Measurements from ENCODE around the gene GNPNAT1.
"Not testable (repeated sequence)": the region's sequence is repeated elsewhere in the genome, so short reads cannot be mapped to it uniquely, and the experiment has no call there.

Gene GNPNAT1

GRCh38 chr14:52776816-52777215 lies 14.6 kb downstream of the GNPNAT1 start:
- Histone ChIP-seq H2AFZ (ENCODE audit: low read length) (no peak overlapping the region), H4K20me1 (ENCODE audit: insufficient read depth, low read length) (no peaks in the 10 kb centered on the region), H3K4me3 (ENCODE audit: low read depth, low read length, poor library complexity, severe bottlenecking) (no peak overlapping the region), H3K4me2 (ENCODE audit: low read length) (no peak overlapping the region), H3F3A (ENCODE audit: insufficient read depth, low read length) (no peaks in the 10 kb centered on the region; the same call in 1 of the 2 replicates), H3K79me2 (ENCODE audit: insufficient read depth, low read length) (no peaks in the 10 kb centered on the region), H3K36me3 (ENCODE audit: insufficient read depth, low read length) (peaks cover 60% of the 10 kb centered on the region; the same call in 1 of the 2 replicates), H3K27ac (ENCODE audit: low read depth, low read length, poor library complexity, severe bottlenecking) (no peak overlapping the region), H3K4me1 (ENCODE audit: insufficient read depth, low read length, severe bottlenecking) (no peaks in the 10 kb centered on the region), H3K9me3 (ENCODE audit: low read length) (no peaks in the 10 kb centered on the region), H3K27me3 (ENCODE audit: insufficient read depth, low read length) (no peaks in the 10 kb centered on the region), H3K9ac (ENCODE audit: low read length) (no peak overlapping the region), H3K9me2 (ENCODE audit: low read depth, low read length) (no peaks in the 10 kb centered on the region)
- TF ChIP-seq EZH2 (IDR thresholded peaks at IDR 0.05; ENCODE audit: borderline replicate concordance, low read length) (no peak), CTCF (IDR thresholded peaks at IDR 0.05; ENCODE audit: low read length) (no peak; the same call in 1 of the 2 replicates)

- H3K36me3 ChIP-seq (ENCODE audit: insufficient read depth, low read length): peaks cover 53% of the 10 kb centered on the region
- H3K79me2 ChIP-seq (ENCODE audit: insufficient read depth, low read length): no peaks in the 10 kb centered on the region
- no peaks in the 10 kb centered on the region for H3K9me2 ChIP-seq (ENCODE audit: low read depth, low read length)
- no peak overlapping the region for H3K4me2 ChIP-seq (ENCODE audit: low read length)
- no peaks in the 10 kb centered on the region for H3K4me1 ChIP-seq (ENCODE audit: insufficient read depth, low read length, severe bottlenecking)
- no peak overlapping the region for H3K4me3 ChIP-seq (ENCODE audit: low read depth, low read length, poor library complexity, severe bottlenecking)
- H3K9ac ChIP-seq (ENCODE audit: low read length): no peak overlapping the region
- peaks cover 6% of the 10 kb centered on the region; the same call in 1 of the 2 replicates for H3F3A ChIP-seq (ENCODE audit: insufficient read depth, low read length)
- TF ChIP-seq EZH2 (IDR thresholded peaks at IDR 0.05; ENCODE audit: borderline replicate concordance, low read length) (no peak), CTCF (IDR thresholded peaks at IDR 0.05; ENCODE audit: low read length) (no peak)
- no peaks in the 10 kb centered on the region for H3K9me3 ChIP-seq (ENCODE audit: low read length)
- H3K27ac ChIP-seq (ENCODE audit: low read depth, low read length, poor library complexity, severe bottlenecking): no peak overlapping the region
- H2AFZ ChIP-seq (ENCODE audit: low read length): no peak overlapping the region
- no peaks in the 10 kb centered on the region for H3K27me3 ChIP-seq (ENCODE audit: insufficient read depth, low read length)
- no peaks in the 10 kb centered on the region for H4K20me1 ChIP-seq (ENCODE audit: insufficient read depth, low read length)
Observed at GRCh38 chr14:52769887-52770286, 21.5 kb downstream of the GNPNAT1 start.

- H3K27ac ChIP-seq (ENCODE audit: low read depth, low read length, poor library complexity, severe bottlenecking): no peak overlapping the region
Observed at GRCh38 chr14:52767058-52767833, 24.2 kb downstream of the GNPNAT1 start.

GRCh38 chr14:52762923-52763322 lies 28.5 kb downstream of the GNPNAT1 start:
- H2AFZ ChIP-seq (ENCODE audit: low read length); H3K27ac ChIP-seq (ENCODE audit: low read depth, low read length, poor library complexity, severe bottlenecking); H3K4me1 ChIP-seq (ENCODE audit: insufficient read depth, low read length, severe bottlenecking); H3K4me3 ChIP-seq (ENCODE audit: low read depth, low read length, poor library complexity, severe bottlenecking); H3K27me3 ChIP-seq (ENCODE audit: insufficient read depth, low read length); H3F3A ChIP-seq (ENCODE audit: insufficient read depth, low read length); H3K9me2 ChIP-seq (ENCODE audit: low read depth, low read length); H3K4me2 ChIP-seq (ENCODE audit: low read length); H3K79me2 ChIP-seq (ENCODE audit: insufficient read depth, low read length); H3K9me3 ChIP-seq (ENCODE audit: low read length); H4K20me1 ChIP-seq (ENCODE audit: insufficient read depth, low read length); H3K9ac ChIP-seq (ENCODE audit: low read length): not testable (repeated sequence)
- H3K36me3 ChIP-seq (ENCODE audit: insufficient read depth, low read length): peaks cover 37% of the 10 kb centered on the region

More at GRCh38 chr14:52767058-52767833, 24.2 kb downstream of the GNPNAT1 start:
- H3K4me1 ChIP-seq (ENCODE audit: insufficient read depth, low read length, severe bottlenecking): no peaks in the 10 kb centered on the region
- H3K4me2 ChIP-seq (ENCODE audit: low read length): no peak overlapping the region
- no peaks in the 10 kb centered on the region for H4K20me1 ChIP-seq (ENCODE audit: insufficient read depth, low read length)
- 0 out of 2 replicates have a peak, but pooled peaks cover 6% of the 10 kb centered on the region for H3F3A ChIP-seq (ENCODE audit: insufficient read depth, low read length)
- H2AFZ ChIP-seq (ENCODE audit: low read length): no peak overlapping the region
- peaks cover 40% of the 10 kb centered on the region for H3K36me3 ChIP-seq (ENCODE audit: insufficient read depth, low read length)
- no peaks in the 10 kb centered on the region for H3K79me2 ChIP-seq (ENCODE audit: insufficient read depth, low read length)
- H3K9me2 ChIP-seq (ENCODE audit: low read depth, low read length): no peaks in the 10 kb centered on the region
- no peaks in the 10 kb centered on the region for H3K9me3 ChIP-seq (ENCODE audit: low read length)
- H3K27me3 ChIP-seq (ENCODE audit: insufficient read depth, low read length): no peaks in the 10 kb centered on the region
- no peak overlapping the region for H3K9ac ChIP-seq (ENCODE audit: low read length)
- no peak for TF ChIP-seq EZH2 (IDR thresholded peaks at IDR 0.05; ENCODE audit: borderline replicate concordance, low read length)
- TF ChIP-seq CTCF (IDR thresholded peaks at IDR 0.05; ENCODE audit: low read length): no peak
- no peak overlapping the region for H3K4me3 ChIP-seq (ENCODE audit: low read depth, low read length, poor library complexity, severe bottlenecking)
